ENCODE measurements around the gene RHBDF1. TPM values are rescaled to one million over a fixed set of nuclear protein-coding genes. Genes with fewer than 3 reads are reported as not detected.

Gene RHBDF1
- total RNA-seq, 1 experiment from 2014 or later = 5.8 TPM

- TF ChIP-seq EZH2 (IDR thresholded peaks at IDR 0.05; ENCODE audit: borderline replicate concordance, low read depth, low read length, poor library complexity, severe bottlenecking) = no peak
- TF ChIP-seq, protein P1, sequence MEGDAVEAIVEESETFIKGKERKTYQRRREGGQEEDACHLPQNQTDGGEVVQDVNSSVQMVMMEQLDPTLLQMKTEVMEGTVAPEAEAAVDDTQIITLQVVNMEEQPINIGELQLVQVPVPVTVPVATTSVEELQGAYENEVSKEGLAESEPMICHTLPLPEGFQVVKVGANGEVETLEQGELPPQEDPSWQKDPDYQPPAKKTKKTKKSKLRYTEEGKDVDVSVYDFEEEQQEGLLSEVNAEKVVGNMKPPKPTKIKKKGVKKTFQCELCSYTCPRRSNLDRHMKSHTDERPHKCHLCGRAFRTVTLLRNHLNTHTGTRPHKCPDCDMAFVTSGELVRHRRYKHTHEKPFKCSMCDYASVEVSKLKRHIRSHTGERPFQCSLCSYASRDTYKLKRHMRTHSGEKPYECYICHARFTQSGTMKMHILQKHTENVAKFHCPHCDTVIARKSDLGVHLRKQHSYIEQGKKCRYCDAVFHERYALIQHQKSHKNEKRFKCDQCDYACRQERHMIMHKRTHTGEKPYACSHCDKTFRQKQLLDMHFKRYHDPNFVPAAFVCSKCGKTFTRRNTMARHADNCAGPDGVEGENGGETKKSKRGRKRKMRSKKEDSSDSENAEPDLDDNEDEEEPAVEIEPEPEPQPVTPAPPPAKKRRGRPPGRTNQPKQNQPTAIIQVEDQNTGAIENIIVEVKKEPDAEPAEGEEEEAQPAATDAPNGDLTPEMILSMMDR (conservative IDR thresholded peaks at IDR 0.05; ENCODE audit: low read depth, low read length) = no peak
- Histone ChIP-seq H3K27me3 (replicated peaks; ENCODE audit: insufficient read depth, low read depth, low read length, poor library complexity) (no peaks in the 10 kb centered on the region), H3K36me3 (ENCODE audit: insufficient read depth, low read length, poor library complexity, severe bottlenecking) (peaks cover 18% of the 10 kb centered on the region), H3K27ac (ENCODE audit: low read depth, low read length, poor library complexity, severe bottlenecking) (no peak overlapping the region), H3K4me3 (ENCODE audit: low read depth, low read length, poor library complexity, severe bottlenecking) (no peak overlapping the region), H3K9me3 (ENCODE audit: low read depth, low read length, poor library complexity, severe bottlenecking) (no peaks in the 10 kb centered on the region), H3K4me1 (ENCODE audit: insufficient read depth, low read length, poor library complexity, severe bottlenecking) (no peaks in the 10 kb centered on the region)
- BruUV-seq (replicated peaks) = no TSS peak
- ChIA-PET POLR2A (ENCODE audit: low non-redundant PET) (no interaction called here), CTCF (no interaction called here)
- intact Hi-C loops (cut with micrococcal nuclease; ENCODE audit: unreplicated experiment) = no loop called here
- no peak for DNase-seq (ENCODE audit: low spot score)
These were observed 28.6 kb upstream of the RHBDF1 start for GRCh38 chr16:100989-101388.

- no peaks in the 10 kb centered on the region for H3K9me3 ChIP-seq (ENCODE audit: low read depth, low read length, poor library complexity, severe bottlenecking)
- H3K27me3 ChIP-seq (replicated peaks; ENCODE audit: insufficient read depth, low read depth, low read length, poor library complexity) = no peaks in the 10 kb centered on the region
- no peak overlapping the region for H3K4me3 ChIP-seq (ENCODE audit: low read depth, low read length, poor library complexity, severe bottlenecking)
- no peak overlapping the region for H3K27ac ChIP-seq (ENCODE audit: low read depth, low read length, poor library complexity, severe bottlenecking)
- no peak for TF ChIP-seq EZH2 (IDR thresholded peaks at IDR 0.05; ENCODE audit: borderline replicate concordance, low read depth, low read length, poor library complexity, severe bottlenecking)
- TF ChIP-seq, protein P1 (conservative IDR thresholded peaks at IDR 0.05; ENCODE audit: low read depth, low read length) = no peak
- intact Hi-C loops (cut with micrococcal nuclease; ENCODE audit: unreplicated experiment) = loop anchor here (1.0 kb wide), 1 partner anchor 33 kb away; no protein-coding TSS in a partner anchor
- no TSS peak for BruUV-seq (replicated peaks)
- ChIA-PET POLR2A (ENCODE audit: low non-redundant PET) (no interaction called here), CTCF (interaction anchor here (0.6 to 4.2 kb wide), 3 partner anchors 9 to 84 kb away, joined by 4 to 41 read pairs (median 10); no protein-coding TSS in a partner anchor)
- no peaks in the 10 kb centered on the region for H3K4me1 ChIP-seq (ENCODE audit: insufficient read depth, low read length, poor library complexity, severe bottlenecking)
- H3K36me3 ChIP-seq (ENCODE audit: insufficient read depth, low read length, poor library complexity, severe bottlenecking) = peaks cover 7% of the 10 kb centered on the region
- no peak for DNase-seq (ENCODE audit: low spot score)
These were observed 25.4 kb upstream of the RHBDF1 start for GRCh38 chr16:97822-98221.

- ChIA-PET CTCF (interaction anchor here (0.5 to 4.2 kb wide), 16 partner anchors 10 to 435 kb away, joined by 3 to 41 read pairs (median 4); no protein-coding TSS in a partner anchor), POLR2A (ENCODE audit: low non-redundant PET) (interaction anchor here (0.7 kb wide), 1 partner anchor 898 kb away, joined by 11 read pairs; no protein-coding TSS in a partner anchor)
- Histone ChIP-seq H3K27me3 (replicated peaks; ENCODE audit: insufficient read depth, low read depth, low read length, poor library complexity) (no peaks in the 10 kb centered on the region), H3K36me3 (ENCODE audit: insufficient read depth, low read length, poor library complexity, severe bottlenecking) (peaks cover 7% of the 10 kb centered on the region), H3K4me1 (ENCODE audit: insufficient read depth, low read length, poor library complexity, severe bottlenecking) (peaks cover 7% of the 10 kb centered on the region), H3K9me3 (ENCODE audit: low read depth, low read length, poor library complexity, severe bottlenecking) (no peaks in the 10 kb centered on the region), H3K4me3 (ENCODE audit: low read depth, low read length, poor library complexity, severe bottlenecking) (no peak overlapping the region), H3K27ac (ENCODE audit: low read depth, low read length, poor library complexity, severe bottlenecking) (no peak overlapping the region)
- intact Hi-C loops (cut with micrococcal nuclease; ENCODE audit: unreplicated experiment) = loop anchor here (1.0 kb wide), 1 partner anchor 32 kb away; no protein-coding TSS in a partner anchor
- BruUV-seq (replicated peaks) = no TSS peak
- TF ChIP-seq, protein P1 (conservative IDR thresholded peaks at IDR 0.05; ENCODE audit: low read depth, low read length) = peak; percentile 100
- TF ChIP-seq EZH2 (IDR thresholded peaks at IDR 0.05; ENCODE audit: borderline replicate concordance, low read depth, low read length, poor library complexity, severe bottlenecking) = no peak
- peak; percentile 92 for DNase-seq (ENCODE audit: low spot score)
These were observed 24.5 kb upstream of the RHBDF1 start for GRCh38 chr16:96935-97381.
